HG02623 (cell line): ENCODE measurements around the gene EFNB2.

Experiments
- ATAC-seq: cut with Tn5 transposase; IDR thresholded peaks from one replicate; pipeline ENCODE4 v1.9.1; 2021; ENCODE audit warnings: moderate library complexity; ENCODE audit not compliant: unreplicated experiment

The EFNB2 gene

DNA sequence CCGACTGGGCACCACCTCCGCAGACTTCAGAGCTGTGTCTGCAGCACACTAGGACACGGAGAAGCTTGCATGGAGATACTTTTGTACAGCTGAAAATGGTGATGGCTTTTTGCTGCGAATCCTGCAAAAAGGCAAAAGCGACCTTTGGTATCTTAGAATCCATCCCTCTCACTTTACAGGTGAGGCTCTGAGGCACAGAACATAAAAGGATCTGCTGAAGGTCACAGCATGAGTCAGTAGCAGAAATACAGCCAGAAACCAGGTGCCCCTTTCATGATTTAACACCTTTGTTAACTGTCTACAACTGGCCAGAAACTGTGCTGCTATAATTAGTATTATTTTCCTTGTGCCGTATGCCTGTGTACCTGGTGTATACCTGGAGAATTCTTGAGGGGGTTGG lies 48.3 kb downstream of the EFNB2 start:
- ATAC-seq: no peak

DNA sequence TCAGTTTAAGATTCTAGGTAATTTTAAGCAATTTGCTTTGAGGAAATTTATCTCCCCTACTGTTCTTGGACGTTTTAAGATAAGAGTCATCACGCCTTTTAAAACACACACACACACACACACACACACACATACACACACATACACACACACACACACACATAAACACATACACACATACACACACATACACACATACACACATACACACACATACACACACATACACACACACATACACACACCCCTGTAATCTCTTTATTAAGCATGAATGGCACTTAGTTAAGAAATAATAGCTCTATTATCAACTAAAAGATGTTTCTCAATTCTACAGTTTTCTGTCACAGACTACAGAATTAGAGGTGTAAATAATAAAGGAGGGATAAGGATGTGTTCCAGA lies 49.2 kb downstream of the EFNB2 start:
- no peak for ATAC-seq

DNA sequence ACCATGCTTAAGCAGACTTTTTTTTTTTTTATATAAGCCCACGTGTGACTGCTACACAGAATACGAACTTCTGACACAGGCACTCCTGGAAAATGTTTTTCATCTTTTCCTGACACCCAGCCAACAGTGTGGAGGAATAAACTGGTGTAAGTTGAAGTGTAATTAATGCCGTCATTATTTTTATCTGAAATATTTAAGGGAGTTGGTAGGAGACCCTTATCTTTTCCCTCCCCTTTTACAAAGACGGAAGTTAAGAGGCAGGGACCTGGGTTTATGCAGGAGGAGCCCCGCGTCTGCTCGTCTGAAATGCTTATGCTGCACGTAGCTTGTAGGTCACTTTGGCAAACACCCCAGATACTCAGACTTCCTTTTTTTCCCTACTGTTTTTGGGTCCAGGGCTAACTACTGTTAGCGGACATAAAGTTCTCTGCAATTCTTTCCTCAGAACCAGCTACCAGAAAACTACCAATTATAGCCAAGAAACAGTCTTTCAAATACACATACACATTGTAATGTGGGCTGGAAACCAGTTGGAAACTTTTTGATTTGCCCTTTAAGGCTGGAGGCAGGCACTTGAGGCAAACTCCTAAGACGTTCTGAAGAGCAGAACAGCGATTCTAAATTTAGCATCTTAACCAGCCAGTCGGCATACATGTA lies 50.8 kb downstream of the EFNB2 start:
- ATAC-seq: no peak

DNA sequence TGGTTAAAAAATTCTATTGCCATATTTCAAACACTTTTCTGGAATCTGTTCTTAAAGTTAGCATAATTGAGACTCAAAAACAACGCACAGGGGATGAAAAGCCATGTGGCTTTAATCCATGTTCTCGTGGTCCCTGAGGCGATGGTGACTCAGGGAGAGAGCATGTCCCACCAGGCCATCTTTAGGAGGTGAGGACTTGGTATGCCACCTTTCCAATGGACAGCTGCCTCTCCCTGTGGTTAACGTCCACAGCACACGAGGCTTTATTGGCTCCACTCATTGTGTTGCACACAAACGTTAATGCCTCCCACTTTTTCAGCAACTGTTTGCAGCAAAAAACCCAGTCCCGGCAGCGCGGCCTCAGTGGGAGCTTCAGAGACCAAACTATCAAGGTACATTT lies 51.4 kb downstream of the EFNB2 start:
- ATAC-seq: no peak

DNA sequence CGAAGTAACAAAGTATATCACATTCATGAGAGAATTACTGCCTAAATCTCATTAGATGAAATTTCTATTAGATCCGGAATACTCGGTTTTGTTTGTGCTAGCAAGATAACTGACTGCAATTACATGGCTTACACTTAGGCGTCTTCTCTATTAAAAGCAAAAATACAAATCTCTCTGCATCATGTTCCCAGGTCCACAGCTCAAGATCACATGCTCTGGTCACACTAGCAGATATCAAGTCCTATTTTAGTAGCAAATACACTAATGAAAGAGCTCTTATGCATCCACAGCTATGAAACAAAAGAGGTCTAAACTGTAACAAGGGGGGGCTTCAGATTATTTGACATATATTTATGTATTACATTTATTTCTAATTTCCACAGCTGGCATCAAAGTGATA lies 53.5 kb downstream of the EFNB2 start:
- ATAC-seq: no peak

DNA sequence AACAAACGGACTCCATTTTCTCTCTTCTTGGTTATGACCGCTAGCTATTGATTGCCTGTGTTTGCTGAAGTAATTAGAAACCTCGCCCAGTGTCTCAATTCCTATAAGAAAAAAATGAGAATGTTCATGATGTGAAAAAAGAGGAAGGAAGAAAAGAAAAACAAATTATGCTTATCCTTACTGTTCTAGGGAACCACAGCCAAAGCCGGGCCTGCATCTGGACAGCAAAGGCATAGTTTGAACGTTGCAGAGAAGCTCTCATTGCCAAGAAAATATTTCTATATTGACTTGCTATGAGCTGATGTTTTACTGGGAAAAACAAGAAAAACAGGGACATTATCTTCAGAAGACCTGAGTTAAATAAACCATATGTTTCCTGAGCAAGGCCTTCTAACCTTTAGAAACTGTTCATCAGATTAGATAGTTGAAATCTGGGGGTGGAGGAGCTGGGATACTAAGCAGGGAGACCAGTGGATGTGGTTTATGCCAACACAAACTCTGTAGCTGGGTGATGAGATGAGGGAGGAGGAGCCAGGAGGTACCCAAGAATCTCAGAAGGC lies 55.0 kb downstream of the EFNB2 start:
- ATAC-seq: no peak

DNA sequence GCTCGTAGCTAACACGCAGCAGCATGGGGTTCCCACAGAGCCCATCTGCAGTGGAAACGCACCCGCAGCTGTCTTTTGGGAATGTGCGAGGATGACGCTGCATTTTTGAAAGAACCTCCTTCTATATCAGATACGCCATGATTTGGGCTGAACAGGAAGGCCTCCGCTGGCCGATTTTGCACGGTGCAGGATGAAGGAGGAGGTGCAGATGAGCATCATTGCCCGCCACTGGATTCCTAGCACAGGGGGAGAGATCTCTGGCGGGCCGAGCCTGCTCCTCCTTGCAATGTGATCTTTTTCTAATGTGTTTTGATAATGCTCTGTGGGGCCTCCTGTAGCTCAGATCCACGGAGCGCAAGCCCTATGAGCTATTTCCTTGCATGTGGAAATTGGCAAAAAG lies 55.5 kb downstream of the EFNB2 start:
- no peak for ATAC-seq

DNA sequence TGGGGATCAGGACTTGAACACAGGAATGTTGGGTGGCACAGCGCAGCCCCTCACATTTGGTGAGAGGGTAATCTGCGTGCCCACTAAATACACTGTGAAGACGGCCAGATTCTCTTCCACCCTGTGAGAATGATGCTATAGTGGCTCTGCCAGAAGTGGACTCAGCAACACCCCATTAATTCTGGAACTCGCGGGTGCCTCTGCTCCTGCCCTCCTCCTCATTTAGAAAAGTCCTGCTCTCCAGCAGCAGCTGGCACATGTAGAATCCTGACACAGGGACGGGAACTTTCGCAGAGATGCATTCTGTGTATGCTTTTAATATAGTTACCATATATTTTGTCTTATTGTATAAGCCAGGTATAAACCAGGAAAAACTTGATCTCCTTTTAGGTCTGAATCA lies 57.3 kb downstream of the EFNB2 start:
- no peak for ATAC-seq

DNA sequence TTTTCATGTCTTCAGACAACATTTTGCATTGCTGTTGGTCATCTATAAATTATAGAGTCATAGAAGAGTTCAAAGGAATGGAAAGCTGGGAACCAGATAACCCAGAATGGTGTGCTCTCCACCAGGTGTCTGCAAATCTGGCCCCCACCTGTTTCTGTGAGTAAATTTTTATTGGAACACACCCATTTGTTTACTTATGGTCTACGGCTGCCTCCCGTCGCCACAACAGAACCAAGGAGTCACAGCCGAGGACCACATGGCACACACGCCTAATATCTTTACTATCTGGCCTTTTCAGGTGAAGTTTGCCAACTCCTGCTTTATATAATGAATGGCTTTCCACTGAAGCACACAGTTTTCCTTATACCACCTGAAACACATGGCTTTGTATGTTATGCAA lies 58.2 kb downstream of the EFNB2 start:
- ATAC-seq: no peak

DNA sequence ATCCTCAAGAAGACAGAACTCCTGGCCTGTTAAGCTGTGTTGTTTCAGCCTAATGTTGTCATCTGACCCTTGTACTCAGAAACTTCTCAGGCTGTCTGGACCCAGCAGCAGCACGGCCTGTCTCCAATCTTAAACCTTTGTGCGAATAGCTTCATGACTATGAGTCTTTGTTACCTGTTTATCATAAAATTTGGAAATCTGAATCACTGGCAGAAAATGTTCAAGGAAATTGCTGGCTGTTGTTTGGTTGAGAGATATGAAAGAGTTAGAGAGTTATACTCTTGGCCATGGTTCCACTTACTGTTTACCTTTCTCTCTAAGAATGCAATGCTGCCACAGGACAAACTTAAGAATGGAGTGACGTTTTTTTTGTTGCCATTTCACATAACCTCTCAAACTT lies 59.6 kb downstream of the EFNB2 start:
- no peak for ATAC-seq

DNA sequence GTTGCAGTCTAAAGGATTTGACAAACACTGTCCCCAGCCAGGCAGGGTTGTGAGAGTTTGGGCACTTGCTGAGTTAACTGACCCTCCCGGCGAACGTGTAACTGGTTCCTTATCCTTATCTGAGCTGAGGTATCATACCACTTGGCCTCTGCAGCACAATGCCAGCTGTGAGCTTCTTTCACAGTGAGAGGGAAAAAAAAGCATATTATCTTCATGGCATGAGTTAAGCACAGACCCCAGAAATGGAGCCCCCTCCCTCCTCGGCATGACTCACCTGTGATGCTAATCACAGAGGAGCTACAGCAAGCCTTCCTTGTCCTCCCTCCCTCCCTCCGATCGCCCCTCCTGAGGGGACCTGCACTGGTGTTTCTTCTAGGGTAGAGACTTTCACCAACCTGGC lies 60.5 kb downstream of the EFNB2 start:
- ATAC-seq: no peak

DNA sequence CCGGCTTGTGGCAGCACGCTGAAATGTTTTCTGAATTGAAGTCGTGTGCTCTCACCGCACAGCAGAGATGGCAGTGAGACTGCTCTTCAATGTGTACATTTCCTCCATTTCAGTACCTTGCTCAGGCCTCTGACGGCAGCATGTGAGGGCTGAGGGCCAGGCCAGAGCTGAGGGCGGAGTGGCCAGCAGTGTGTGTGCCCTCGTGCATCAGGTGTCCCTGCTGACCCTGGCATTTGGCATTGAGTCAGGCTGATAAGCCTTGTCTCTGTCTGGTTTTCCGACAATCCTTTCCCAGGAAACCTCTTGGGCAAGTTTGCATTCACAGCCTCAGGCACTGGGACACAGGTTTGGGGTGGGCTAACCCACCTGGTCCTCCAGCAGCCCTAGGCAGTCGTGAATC lies 62.3 kb downstream of the EFNB2 start:
- no peak for ATAC-seq

DNA sequence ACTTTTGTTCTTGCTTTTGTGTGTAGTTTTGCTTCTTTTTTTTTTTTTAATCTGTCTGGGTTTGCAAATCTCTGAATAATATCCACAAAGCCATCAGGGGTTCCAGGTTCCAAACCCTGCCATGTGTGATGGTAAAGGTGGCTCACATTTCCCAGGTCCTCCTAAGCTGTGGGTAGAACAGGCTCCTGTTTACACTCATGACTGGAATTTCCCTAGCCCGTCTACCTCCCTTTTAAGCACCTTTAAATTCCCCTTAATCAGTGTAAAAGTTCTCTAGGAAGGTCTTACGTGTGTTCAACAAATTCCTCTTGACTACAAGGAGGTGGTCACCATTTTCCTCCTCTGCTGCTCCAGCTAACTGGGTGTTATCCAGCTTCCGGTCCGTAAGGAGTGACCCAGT lies 62.8 kb downstream of the EFNB2 start:
- ATAC-seq: no peak

DNA sequence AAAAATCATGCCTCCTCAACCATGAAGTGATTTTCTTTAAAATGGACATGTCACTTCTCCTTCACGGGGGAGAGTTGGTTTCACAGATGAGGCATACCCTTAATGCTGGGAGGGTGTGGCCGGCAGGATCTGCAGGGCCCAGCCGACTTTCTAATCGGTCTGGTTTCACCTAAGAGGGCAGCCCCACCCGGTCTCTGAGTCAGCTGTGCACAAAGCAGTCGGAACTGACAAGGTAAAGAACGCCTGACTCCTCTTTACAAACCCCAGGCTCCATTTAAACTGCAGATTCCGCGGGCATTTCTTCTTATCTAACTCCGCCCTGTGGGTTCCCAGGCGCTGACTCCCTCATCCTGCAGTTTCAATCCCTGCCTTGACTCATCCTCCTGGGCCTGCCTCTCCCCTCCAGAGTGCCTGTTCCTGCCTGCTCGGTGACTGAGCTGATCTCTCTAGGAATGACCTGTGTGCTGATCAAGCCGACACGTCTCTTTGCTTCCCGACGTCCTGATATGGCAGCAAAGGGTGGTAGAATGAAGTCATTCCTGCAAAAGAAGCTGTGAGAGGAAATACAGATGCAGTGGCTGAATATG lies 63.4 kb downstream of the EFNB2 start:
- ATAC-seq: no peak

DNA sequence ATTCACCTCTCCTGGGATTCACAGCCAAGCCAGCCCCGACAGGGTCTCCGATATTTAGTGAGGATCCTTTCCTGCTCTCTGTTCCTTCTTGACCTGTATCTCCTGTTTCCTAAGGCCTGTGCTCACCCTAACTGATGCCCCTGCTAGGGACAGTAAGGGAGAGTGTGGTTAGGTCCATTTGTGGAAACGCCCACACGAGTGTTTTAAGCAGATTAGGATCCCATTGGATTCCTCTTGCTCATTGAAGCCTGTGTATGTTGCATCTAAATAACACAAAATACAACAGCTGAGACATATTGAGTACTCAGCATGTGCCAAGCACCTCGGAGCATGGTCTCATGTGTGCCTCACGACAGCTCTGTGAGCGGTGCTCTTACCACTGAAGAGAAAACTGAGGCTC lies 64.9 kb downstream of the EFNB2 start:
- ATAC-seq: no peak

DNA sequence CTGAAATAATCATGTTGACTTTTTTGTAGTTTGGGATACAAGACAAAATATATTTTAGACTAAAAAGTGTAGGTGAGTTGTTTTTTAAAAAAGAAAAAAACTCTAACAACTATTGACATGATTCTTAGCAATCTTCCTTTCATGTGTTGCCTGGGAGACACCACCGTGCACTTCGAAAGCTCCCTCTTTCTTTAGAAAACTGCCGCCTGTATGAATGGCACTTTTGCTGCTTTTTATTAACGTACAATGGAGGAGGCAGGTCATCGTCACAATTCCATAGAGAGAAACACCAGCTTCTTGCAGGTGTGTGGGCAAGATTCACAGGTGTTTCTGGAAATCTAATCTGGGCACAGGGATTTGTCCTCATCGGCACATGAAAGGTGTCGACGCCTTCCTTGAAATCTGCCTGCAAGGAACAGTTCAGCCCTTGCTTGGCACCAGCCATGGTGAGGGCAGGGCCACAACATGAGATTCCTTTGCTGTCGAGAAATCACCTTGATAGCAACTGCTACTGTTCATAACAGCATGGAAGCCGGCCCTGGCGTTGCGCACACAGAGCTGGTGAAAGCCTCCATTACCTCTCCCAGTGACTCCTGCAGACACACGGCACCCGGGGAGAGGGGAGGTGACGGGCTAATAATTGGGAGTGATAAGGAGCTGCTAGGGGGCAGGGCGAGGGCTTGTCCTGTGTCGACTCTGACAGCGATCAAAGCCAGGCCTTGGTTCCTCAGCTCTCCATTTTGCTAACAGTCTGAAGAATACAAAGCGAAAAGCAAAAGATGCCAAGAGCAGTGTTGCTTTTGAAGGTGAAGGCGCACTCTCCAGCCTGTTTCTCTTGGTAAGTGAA lies 66.5 kb downstream of the EFNB2 start:
- ATAC-seq: no peak

DNA sequence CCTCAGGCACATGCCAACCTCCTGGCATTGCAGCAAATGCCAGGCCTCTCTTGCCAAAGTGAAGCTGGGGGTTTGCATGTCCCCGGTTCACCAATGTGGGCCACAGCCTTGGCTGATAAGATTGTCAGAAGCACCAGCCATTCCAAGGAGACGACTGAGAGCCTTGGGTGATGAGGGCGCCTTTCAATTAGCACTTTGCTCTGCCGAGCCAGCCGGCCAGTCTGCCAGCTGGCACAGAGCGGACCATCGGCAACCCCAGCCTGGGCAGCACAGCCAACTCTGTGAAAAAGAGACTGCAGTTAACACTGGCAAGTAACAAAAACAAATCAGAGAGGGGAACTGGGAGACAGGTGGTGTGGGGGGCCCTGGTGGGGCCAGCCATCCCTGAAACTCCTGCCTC lies 67.3 kb downstream of the EFNB2 start:
- no peak for ATAC-seq

DNA sequence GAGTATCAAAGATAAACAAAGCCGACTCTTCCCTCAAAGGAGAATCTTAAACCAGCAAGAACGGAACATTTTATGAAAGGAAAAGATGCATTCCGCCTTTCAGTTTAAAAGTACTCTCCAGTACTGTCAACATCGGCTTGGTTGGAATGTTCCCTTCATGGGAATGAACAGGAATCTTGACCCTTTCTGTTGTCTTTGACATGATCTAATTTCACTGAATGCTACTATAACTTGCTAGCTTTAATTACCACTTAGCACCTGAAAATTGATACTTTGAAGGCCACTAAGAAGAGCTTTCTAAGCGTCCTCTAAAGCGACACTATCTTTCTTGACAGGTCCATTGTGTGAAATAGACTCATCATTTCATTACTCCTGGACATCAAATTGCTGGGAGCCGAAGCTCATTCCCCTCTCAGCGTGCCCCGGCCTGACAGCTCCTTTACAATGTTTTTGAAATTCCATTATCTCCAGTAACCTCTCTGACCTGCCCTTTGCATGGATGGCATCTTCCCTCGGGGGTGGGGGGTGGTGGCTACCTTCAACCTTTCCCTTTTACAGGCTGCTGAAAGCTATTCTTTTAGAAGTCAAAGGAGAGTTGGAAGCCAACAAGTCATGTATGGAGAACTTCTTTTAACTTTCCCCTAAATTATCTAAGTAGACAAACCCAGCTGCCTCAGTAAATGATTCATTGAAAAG lies 67.9 kb downstream of the EFNB2 start:
- no peak for ATAC-seq

DNA sequence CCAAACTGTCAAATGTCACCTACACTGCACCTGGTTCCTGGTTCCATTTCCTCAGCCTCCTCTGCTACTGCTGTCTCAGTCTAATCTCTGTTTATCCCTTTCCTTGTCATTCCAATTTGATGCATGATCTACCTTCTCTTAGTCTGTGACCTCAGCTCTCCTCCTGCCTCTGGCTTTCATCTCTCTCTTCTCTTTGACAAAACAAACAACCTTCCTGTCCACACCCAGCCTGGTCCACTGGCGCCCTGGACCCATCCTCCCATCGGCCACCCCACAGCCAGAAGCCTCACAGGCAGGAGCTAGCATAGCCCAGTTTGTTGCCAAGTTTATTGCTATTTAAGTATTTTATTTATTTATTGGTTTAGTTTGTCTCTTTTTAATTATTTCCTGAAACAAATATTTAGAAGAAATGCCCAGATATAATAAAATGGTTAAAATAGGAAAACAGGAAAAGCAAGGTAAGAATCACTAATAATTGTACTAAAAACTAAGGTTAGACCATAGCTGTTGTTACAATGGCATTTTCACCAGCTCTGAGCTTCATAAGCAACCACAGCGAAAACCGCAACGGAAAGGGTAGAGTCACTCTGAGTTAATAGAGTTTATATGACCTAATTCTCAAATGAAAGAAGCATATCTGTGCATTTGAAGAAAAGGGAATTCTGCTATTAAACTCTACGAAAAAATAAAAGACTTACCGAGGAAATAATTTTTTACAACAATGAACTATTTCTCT lies 68.6 kb downstream of the EFNB2 start:
- no peak for ATAC-seq

DNA sequence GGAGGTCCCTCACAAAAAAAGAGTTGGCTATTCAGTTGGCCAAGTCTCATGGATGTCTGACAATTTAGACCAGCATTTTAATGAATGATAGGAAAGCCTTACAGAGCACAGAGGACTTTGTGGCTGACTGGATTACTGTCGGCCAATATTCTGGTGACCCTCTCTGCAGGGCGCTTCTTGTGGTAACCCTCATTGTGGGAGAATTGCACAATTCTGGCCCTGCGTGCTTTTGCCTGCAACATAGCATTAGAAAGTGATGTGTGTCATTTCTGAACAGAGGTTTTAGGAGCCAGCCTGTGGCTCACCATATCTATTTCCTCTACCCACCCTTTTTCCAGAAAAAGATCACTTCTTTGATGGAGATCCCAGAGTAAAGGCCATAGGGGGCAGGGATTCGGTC lies 71.4 kb downstream of the EFNB2 start:
- no peak for ATAC-seq

DNA sequence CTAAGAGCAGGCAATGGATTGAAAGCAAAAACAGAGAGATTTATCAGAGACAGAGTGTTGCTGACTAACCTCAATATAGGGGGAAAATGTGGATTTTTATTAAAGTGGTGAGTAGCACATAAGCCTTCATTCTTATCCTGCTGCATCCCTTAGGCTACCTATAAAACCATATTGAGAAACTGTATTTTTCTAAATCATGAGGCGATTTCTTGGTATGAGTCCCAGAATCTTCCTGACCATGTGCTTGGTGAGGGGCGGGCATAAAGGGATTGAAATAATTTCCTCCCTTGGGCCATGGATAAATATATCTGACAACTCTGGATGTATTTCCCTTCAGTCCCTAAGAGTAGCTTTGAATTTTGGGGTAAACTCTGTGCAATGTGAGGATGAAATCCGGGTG lies 72.8 kb downstream of the EFNB2 start:
- no peak for ATAC-seq
